ENCODE measurements around the gene MYOCD. TPM values are rescaled to one million over a fixed set of nuclear protein-coding genes. Genes with fewer than 3 reads are reported as not detected.

MYOCD gene
- total RNA-seq, 4 donors from 2014 or later: 0.65 to 8.5 (median 0.98) TPM

- TF ChIP-seq, protein P1, sequence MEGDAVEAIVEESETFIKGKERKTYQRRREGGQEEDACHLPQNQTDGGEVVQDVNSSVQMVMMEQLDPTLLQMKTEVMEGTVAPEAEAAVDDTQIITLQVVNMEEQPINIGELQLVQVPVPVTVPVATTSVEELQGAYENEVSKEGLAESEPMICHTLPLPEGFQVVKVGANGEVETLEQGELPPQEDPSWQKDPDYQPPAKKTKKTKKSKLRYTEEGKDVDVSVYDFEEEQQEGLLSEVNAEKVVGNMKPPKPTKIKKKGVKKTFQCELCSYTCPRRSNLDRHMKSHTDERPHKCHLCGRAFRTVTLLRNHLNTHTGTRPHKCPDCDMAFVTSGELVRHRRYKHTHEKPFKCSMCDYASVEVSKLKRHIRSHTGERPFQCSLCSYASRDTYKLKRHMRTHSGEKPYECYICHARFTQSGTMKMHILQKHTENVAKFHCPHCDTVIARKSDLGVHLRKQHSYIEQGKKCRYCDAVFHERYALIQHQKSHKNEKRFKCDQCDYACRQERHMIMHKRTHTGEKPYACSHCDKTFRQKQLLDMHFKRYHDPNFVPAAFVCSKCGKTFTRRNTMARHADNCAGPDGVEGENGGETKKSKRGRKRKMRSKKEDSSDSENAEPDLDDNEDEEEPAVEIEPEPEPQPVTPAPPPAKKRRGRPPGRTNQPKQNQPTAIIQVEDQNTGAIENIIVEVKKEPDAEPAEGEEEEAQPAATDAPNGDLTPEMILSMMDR (IDR thresholded peaks at IDR 0.05; ENCODE audit: low read depth): no peak
These were observed 15.3 kb downstream of the MYOCD start for GRCh38 chr17:12680993-12681392.

GRCh38 chr17:12683299-12683698 is 17.6 kb downstream of the MYOCD start:
- TF ChIP-seq, protein P1 (IDR thresholded peaks at IDR 0.05; ENCODE audit: low read depth): no peak

- TF ChIP-seq, protein P1 (IDR thresholded peaks at IDR 0.05; ENCODE audit: low read depth): no peak
These were observed 20.8 kb downstream of the MYOCD start for GRCh38 chr17:12686486-12686885.

GRCh38 chr17:12688382-12688781 is 22.7 kb downstream of the MYOCD start:
- TF ChIP-seq, protein P1 (IDR thresholded peaks at IDR 0.05; ENCODE audit: low read depth): no peak

GRCh38 chr17:12691173-12691572 is 25.5 kb downstream of the MYOCD start:
- TF ChIP-seq, protein P1 (IDR thresholded peaks at IDR 0.05; ENCODE audit: low read depth): no peak

- TF ChIP-seq, protein P1 (IDR thresholded peaks at IDR 0.05; ENCODE audit: low read depth): no peak
These were observed 27.9 kb downstream of the MYOCD start for GRCh38 chr17:12693640-12694039.

- TF ChIP-seq, protein P1 (IDR thresholded peaks at IDR 0.05; ENCODE audit: low read depth): no peak
These were observed 40.4 kb downstream of the MYOCD start for GRCh38 chr17:12706070-12706469.
